ENCODE data around the gene FRYL.
"Not testable (repeated sequence)": the region's sequence is repeated elsewhere in the genome, so short reads cannot be mapped to it uniquely, and the experiment has no call there.

Gene FRYL

GRCh38 chr4:48767055-48767929 is 12.8 kb downstream of the FRYL start:
- Histone ChIP-seq H3K27me3 (no peaks in the 10 kb centered on the region), H3K9me3 (peaks cover 87% of the 10 kb centered on the region), H3K4me2 (no peak overlapping the region), H3K27ac (no peak overlapping the region), H3K36me3 (peaks cover 80% of the 10 kb centered on the region), H3K9ac (no peak overlapping the region), H3K4me1 (no peaks in the 10 kb centered on the region), H3K4me3 (no peak overlapping the region), H4K20me1 (peaks cover 61% of the 10 kb centered on the region; the same call in 1 of the 2 replicates)
- no peak for TF ChIP-seq Cebpa-rat (IDR thresholded peaks at IDR 0.05)

- H3K27me3 ChIP-seq, result no peaks in the 10 kb centered on the region
- no peak overlapping the region for H3K4me2 ChIP-seq
- no peaks in the 10 kb centered on the region for H3K4me1 ChIP-seq
- peaks cover 82% of the 10 kb centered on the region for H3K9me3 ChIP-seq
- no peak for TF ChIP-seq Cebpa-rat (IDR thresholded peaks at IDR 0.05)
- peaks cover 65% of the 10 kb centered on the region; the same call in 1 of the 2 replicates for H4K20me1 ChIP-seq
- no peak overlapping the region for H3K9ac ChIP-seq
- H3K36me3 ChIP-seq, result peaks cover 83% of the 10 kb centered on the region
- H3K4me3 ChIP-seq, result no peak overlapping the region
- no peak overlapping the region for H3K27ac ChIP-seq
Measured at GRCh38 chr4:48766131-48766792, 13.8 kb downstream of the FRYL start.

GRCh38 chr4:48762408-48762807 is 17.7 kb downstream of the FRYL start:
- no peak for TF ChIP-seq Cebpa-rat (IDR thresholded peaks at IDR 0.05)
- H3K36me3 ChIP-seq, result peaks cover 71% of the 10 kb centered on the region
- no peak overlapping the region for H3K4me2 ChIP-seq
- no peaks in the 10 kb centered on the region for H3K27me3 ChIP-seq
- H3K9ac ChIP-seq, result no peak overlapping the region
- no peak overlapping the region for H3K4me3 ChIP-seq
- no peaks in the 10 kb centered on the region for H3K4me1 ChIP-seq
- H3K9me3 ChIP-seq, result peaks cover 66% of the 10 kb centered on the region
- peaks cover 47% of the 10 kb centered on the region; the same call in 1 of the 2 replicates for H4K20me1 ChIP-seq
- no peak overlapping the region for H3K27ac ChIP-seq

DNA sequence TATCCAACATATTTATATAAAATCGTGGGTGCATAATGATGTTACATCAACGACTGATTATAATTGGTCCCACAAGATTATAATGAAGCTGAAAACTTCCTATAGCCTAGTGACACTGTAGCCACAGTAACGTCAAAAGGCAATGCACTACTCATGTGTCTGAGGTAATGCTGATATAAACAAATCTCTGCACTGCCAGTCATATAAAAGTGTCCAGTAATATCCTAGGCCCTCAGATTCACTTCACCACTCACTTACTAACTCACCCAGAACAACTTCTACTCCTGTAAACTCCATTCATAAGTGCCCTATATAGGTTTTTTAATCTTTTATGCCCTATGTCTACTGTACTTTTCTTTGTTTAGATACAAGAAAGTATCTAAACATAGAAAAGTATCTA is 18.8 kb downstream of the FRYL start:
- no peak overlapping the region for H3K4me3 ChIP-seq
- H3K36me3 ChIP-seq, result peaks cover 70% of the 10 kb centered on the region
- H3K27me3 ChIP-seq, result no peaks in the 10 kb centered on the region
- H3K4me1 ChIP-seq, result no peaks in the 10 kb centered on the region
- peaks cover 47% of the 10 kb centered on the region for H4K20me1 ChIP-seq
- H3K9ac ChIP-seq, result no peak overlapping the region
- TF ChIP-seq Cebpa-rat (IDR thresholded peaks at IDR 0.05), result no peak
- no peak overlapping the region for H3K27ac ChIP-seq
- no peak overlapping the region for H3K4me2 ChIP-seq
- H3K9me3 ChIP-seq, result peaks cover 66% of the 10 kb centered on the region

GRCh38 chr4:48758703-48759102 is 21.4 kb downstream of the FRYL start:
- H3K4me2 ChIP-seq, H3K27me3 ChIP-seq, H3K4me1 ChIP-seq, H3K9ac ChIP-seq, H3K4me3 ChIP-seq, H3K27ac ChIP-seq: not testable (repeated sequence)
- Histone ChIP-seq H3K9me3 (peaks cover 59% of the 10 kb centered on the region), H3K36me3 (peaks cover 57% of the 10 kb centered on the region), H4K20me1 (peaks cover 58% of the 10 kb centered on the region)

GRCh38 chr4:48756689-48757220 is 23.3 kb downstream of the FRYL start:
- TF ChIP-seq Cebpa-rat (IDR thresholded peaks at IDR 0.05), result no peak
- no peak overlapping the region for H3K4me3 ChIP-seq
- no peak overlapping the region for H3K9ac ChIP-seq
- H3K27me3 ChIP-seq, result no peaks in the 10 kb centered on the region
- peaks cover 39% of the 10 kb centered on the region for H3K36me3 ChIP-seq
- H3K4me1 ChIP-seq, result peaks cover 10% of the 10 kb centered on the region
- H3K9me3 ChIP-seq, result peaks cover 44% of the 10 kb centered on the region
- no peak overlapping the region for H3K4me2 ChIP-seq
- H3K27ac ChIP-seq, result no peak overlapping the region
- H4K20me1 ChIP-seq, result peaks cover 61% of the 10 kb centered on the region

DNA sequence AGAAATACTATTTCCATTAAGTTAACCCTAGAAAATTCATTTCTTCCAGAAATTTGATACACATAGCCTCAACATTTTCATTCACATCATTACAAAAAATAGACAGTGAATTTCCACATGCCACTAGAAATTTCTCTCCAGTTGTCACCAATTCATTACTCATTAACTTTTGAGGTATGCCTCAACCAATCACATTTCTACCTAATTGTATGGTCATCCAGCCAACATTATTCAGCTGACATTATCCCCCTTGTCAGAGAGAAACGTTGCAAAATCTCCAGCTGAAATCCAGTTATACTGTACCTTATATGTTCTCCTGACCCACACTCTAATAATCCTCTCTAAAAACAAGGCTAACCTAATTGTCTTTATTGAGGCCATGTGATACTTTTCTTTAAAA is 24.8 kb downstream of the FRYL start:
- Histone ChIP-seq H3K27ac (no peak overlapping the region), H4K20me1 (peaks cover 68% of the 10 kb centered on the region), H3K9ac (no peak overlapping the region), H3K4me3 (no peak overlapping the region), H3K36me3 (peaks cover 32% of the 10 kb centered on the region), H3K4me2 (no peak overlapping the region), H3K27me3 (no peaks in the 10 kb centered on the region), H3K4me1 (peaks cover 25% of the 10 kb centered on the region), H3K9me3 (peaks cover 41% of the 10 kb centered on the region)
- TF ChIP-seq Cebpa-rat (IDR thresholded peaks at IDR 0.05), result no peak

- Histone ChIP-seq H3K27me3 (no peaks in the 10 kb centered on the region), H4K20me1 (peaks cover 90% of the 10 kb centered on the region), H3K4me3 (no peak overlapping the region), H3K36me3 (peaks cover 34% of the 10 kb centered on the region), H3K9me3 (peaks cover 41% of the 10 kb centered on the region), H3K27ac (no peak overlapping the region), H3K9ac (no peak overlapping the region), H3K4me2 (no peak overlapping the region), H3K4me1 (peaks cover 36% of the 10 kb centered on the region)
- TF ChIP-seq Cebpa-rat (IDR thresholded peaks at IDR 0.05), result no peak
Measured at GRCh38 chr4:48753159-48753558, 26.9 kb downstream of the FRYL start.

GRCh38 chr4:48752726-48753125 is 27.4 kb downstream of the FRYL start:
- no peak for TF ChIP-seq Cebpa-rat (IDR thresholded peaks at IDR 0.05)
- peaks cover 36% of the 10 kb centered on the region for H3K4me1 ChIP-seq
- H3K36me3 ChIP-seq, result peaks cover 38% of the 10 kb centered on the region
- no peak overlapping the region for H3K27ac ChIP-seq
- H3K4me3 ChIP-seq, result no peak overlapping the region
- peaks cover 94% of the 10 kb centered on the region for H4K20me1 ChIP-seq
- H3K4me2 ChIP-seq, result no peak overlapping the region
- no peaks in the 10 kb centered on the region for H3K27me3 ChIP-seq
- H3K9me3 ChIP-seq, result peaks cover 41% of the 10 kb centered on the region
- no peak overlapping the region for H3K9ac ChIP-seq

GRCh38 chr4:48752246-48752645 is 27.8 kb downstream of the FRYL start:
- Histone ChIP-seq H3K27me3 (no peaks in the 10 kb centered on the region), H3K4me2 (no peak overlapping the region), H3K36me3 (peaks cover 39% of the 10 kb centered on the region), H3K4me3 (no peak overlapping the region), H3K9me3 (peaks cover 41% of the 10 kb centered on the region), H4K20me1 (peaks cover 99% of the 10 kb centered on the region), H3K27ac (no peak overlapping the region), H3K9ac (no peak overlapping the region), H3K4me1 (peaks cover 36% of the 10 kb centered on the region)
- no peak for TF ChIP-seq Cebpa-rat (IDR thresholded peaks at IDR 0.05)
